ENCODE data around the gene DSG1.

DNA sequence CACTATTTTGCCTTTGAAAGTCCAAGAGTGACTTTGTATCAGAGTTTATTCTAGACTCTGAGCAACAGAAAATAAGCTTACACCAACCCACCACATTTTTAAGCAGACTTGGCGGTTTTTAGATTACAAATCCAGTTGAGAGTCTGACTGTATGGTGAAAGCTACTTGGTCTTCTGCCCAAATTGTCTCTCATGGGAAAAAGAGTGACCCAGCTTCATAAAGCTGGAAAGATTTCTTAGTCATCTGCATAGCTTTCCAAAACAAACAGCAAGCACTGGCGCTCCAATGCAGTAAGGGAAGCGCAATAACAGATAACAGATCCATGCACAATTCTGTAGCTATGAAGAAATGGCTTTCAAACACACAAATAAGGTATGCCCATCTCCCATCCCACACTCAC is 7.1 kb downstream of the DSG1 start:
- TF ChIP-seq, protein P1, sequence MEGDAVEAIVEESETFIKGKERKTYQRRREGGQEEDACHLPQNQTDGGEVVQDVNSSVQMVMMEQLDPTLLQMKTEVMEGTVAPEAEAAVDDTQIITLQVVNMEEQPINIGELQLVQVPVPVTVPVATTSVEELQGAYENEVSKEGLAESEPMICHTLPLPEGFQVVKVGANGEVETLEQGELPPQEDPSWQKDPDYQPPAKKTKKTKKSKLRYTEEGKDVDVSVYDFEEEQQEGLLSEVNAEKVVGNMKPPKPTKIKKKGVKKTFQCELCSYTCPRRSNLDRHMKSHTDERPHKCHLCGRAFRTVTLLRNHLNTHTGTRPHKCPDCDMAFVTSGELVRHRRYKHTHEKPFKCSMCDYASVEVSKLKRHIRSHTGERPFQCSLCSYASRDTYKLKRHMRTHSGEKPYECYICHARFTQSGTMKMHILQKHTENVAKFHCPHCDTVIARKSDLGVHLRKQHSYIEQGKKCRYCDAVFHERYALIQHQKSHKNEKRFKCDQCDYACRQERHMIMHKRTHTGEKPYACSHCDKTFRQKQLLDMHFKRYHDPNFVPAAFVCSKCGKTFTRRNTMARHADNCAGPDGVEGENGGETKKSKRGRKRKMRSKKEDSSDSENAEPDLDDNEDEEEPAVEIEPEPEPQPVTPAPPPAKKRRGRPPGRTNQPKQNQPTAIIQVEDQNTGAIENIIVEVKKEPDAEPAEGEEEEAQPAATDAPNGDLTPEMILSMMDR (IDR thresholded peaks at IDR 0.05) = no peak
- TF ChIP-seq POLR2A (IDR thresholded peaks at IDR 0.05) = no peak

Data from prostate gland (tissue), 2 donors.